IMR-90 (cell line): Measurements from ENCODE around the gene PLEKHD1. TPM values are rescaled to one million over a fixed set of nuclear protein-coding genes. Genes with fewer than 3 reads are reported as not detected.

Experiments used
- ATAC-seq: fragments of 200-7000 bp; cut with Tn5 transposase; 2 replicates; pipeline ENCODE4 v1.9.1; 2020; ENCODE audit warnings: low read depth, mild to moderate bottlenecking, moderate library complexity
- BruUV-seq: library from RNA; stranded (reverse); fragments of 400-500 nt; replicated peaks from 2 replicates; lab custom pipeline; 2021; lab: Mats Ljungman, UMichigan
- CTCF ChIA-PET: fragments of 300-600 bp; formaldehyde crosslinking; extraction: SDS; loops from one replicate; lab custom pipeline; 2021; ENCODE audit warnings: antibody characterized with exemption; lab: Yijun Ruan, JAX
- POLR2A ChIA-PET: fragments of 300-600 bp; sonication (Branson Sonifier 250); formaldehyde crosslinking; loops from one replicate; lab custom pipeline; 2022; ENCODE audit warnings: antibody characterized with exemption; ENCODE audit not compliant: unreplicated experiment; lab: Charles Lee
- DNase-seq: peaks from one replicate; pipeline ENCODE4 v3.0.0; 2013
- H2AFZ ChIP-seq: replicated peaks from 2 replicates; pipeline ENCODE3; 2013; ENCODE audit warnings: low read length, mild to moderate bottlenecking; ENCODE audit not compliant: poor library complexity
- H2AK5ac ChIP-seq: 2 replicates; pipeline ENCODE4 v1.6.1; 2013; ENCODE audit warnings: low read depth, low read length, inconsistent platforms
- H2AK9ac ChIP-seq: replicated peaks from 2 replicates; pipeline ENCODE3; 2013; ENCODE audit warnings: mild to moderate bottlenecking, low read depth, low read length, moderate library complexity; ENCODE audit not compliant: poor library complexity
- H2BK120ac ChIP-seq: 2 replicates; pipeline ENCODE4 v1.6.1; 2013; ENCODE audit warnings: low read depth, low read length, inconsistent platforms
- H2BK15ac ChIP-seq: 3 replicates; pipeline ENCODE4 v1.6.1; 2013; ENCODE audit warnings: low read depth, low read length, inconsistent platforms
- H2BK20ac ChIP-seq: 2 replicates; pipeline ENCODE4 v1.6.1; 2013; ENCODE audit warnings: low read depth, mild to moderate bottlenecking, inconsistent platforms, low read length, moderate library complexity
- H2BK5ac ChIP-seq: 2 replicates; pipeline ENCODE4 v1.6.1; 2013; ENCODE audit warnings: mild to moderate bottlenecking, low read depth, low read length, inconsistent platforms; ENCODE audit not compliant: poor library complexity, severe bottlenecking
- H3K14ac ChIP-seq: replicated peaks from 2 replicates; pipeline ENCODE4 v1.6.1; 2013; ENCODE audit warnings: low read depth, low read length, inconsistent platforms
- H3K18ac ChIP-seq: 2 replicates; pipeline ENCODE4 v1.6.1; 2013; ENCODE audit warnings: low read depth, low read length, control low read depth
- H3K23ac ChIP-seq: 2 replicates; pipeline ENCODE4 v1.6.1; 2013; ENCODE audit warnings: low read depth, low read length, inconsistent platforms
- H3K27ac ChIP-seq: 2 replicates; pipeline ENCODE4 v1.5.1; 2013; ENCODE audit warnings: mild to moderate bottlenecking, control low read depth, low read length; ENCODE audit not compliant: insufficient read depth
- H3K27me3 ChIP-seq: 2 replicates; pipeline ENCODE4 v1.6.1; 2013; ENCODE audit warnings: low read length; ENCODE audit not compliant: control insufficient read depth, insufficient read depth
- H3K36me3 ChIP-seq: 2 replicates; pipeline ENCODE4 v1.6.1; 2013; ENCODE audit warnings: low read length, mixed read lengths; ENCODE audit not compliant: control insufficient read depth, insufficient read depth
- H3K4ac ChIP-seq: 2 replicates; pipeline ENCODE4 v1.6.1; 2013; ENCODE audit warnings: low read depth, low read length, inconsistent platforms
- H3K4me1 ChIP-seq: 2 replicates; pipeline ENCODE4 v1.6.1; 2013; ENCODE audit warnings: low read length, mixed read lengths; ENCODE audit not compliant: control insufficient read depth, insufficient read depth
- H3K4me2 ChIP-seq: 2 replicates; pipeline ENCODE4 v1.6.1; 2013; ENCODE audit warnings: low read depth, mild to moderate bottlenecking, control low read depth, low read length, moderate library complexity
- H3K4me3 ChIP-seq: 2 replicates; pipeline ENCODE4 v1.5.1; 2013; ENCODE audit warnings: low read depth, mild to moderate bottlenecking, control low read depth, low read length, moderate library complexity; ENCODE audit not compliant: insufficient read depth
- H3K56ac ChIP-seq: 2 replicates; pipeline ENCODE4 v1.6.1; 2013; ENCODE audit warnings: low read length, inconsistent platforms; ENCODE audit not compliant: insufficient read depth; ENCODE audit errors: extremely low read depth
- H3K79me1 ChIP-seq, 2 experiments: 2 replicates each; pipeline ENCODE4 v1.6.1; 2013; ENCODE audit warnings: low read length in 2 of 2, inconsistent platforms in 1 of 2, low read depth in 1 of 2
- H3K9ac ChIP-seq: 2 replicates; pipeline ENCODE4 v1.6.1; 2013; ENCODE audit warnings: low read depth, low read length, control low read depth
- H3K9me1 ChIP-seq: 2 replicates; pipeline ENCODE4 v1.6.1; 2013; ENCODE audit warnings: low read length, inconsistent platforms; ENCODE audit not compliant: insufficient read depth
- H3K9me3 ChIP-seq: 2 replicates; pipeline ENCODE4 v1.6.1; 2013; ENCODE audit warnings: low read length; ENCODE audit not compliant: control insufficient read depth, insufficient read depth
- H4K20me1 ChIP-seq: 2 replicates; pipeline ENCODE4 v1.6.1; 2013; ENCODE audit warnings: low read length, inconsistent platforms; ENCODE audit not compliant: insufficient read depth
- H4K5ac ChIP-seq: 2 replicates; pipeline ENCODE4 v1.6.1; 2013; ENCODE audit warnings: mild to moderate bottlenecking, low read depth, low read length, control low read depth
- H4K8ac ChIP-seq, 2 experiments: 2 replicates each; pipeline ENCODE4 v1.6.1; 2013; ENCODE audit warnings: low read depth in 2 of 2, low read length in 2 of 2, control low read depth in 1 of 2, inconsistent platforms in 1 of 2
- H4K91ac ChIP-seq: 2 replicates; pipeline ENCODE4 v1.6.1; 2013; ENCODE audit warnings: low read depth, low read length, inconsistent platforms; ENCODE audit not compliant: insufficient read depth
- BHLHE40 ChIP-seq: fragments of 150-350 bp; IDR thresholded peaks from 2 replicates; pipeline ENCODE4 v1.6.1; 2016; ENCODE audit warnings: mild to moderate bottlenecking, low read depth, low read length
- CEBPB ChIP-seq: IDR thresholded peaks from 2 replicates; pipeline ENCODE4 v1.6.1; 2012; ENCODE audit warnings: low read depth, low read length, improper control_type of control experiment
- MAZ ChIP-seq: IDR thresholded peaks from 2 replicates; pipeline ENCODE4 v1.6.1; 2012; ENCODE audit warnings: low read depth, mild to moderate bottlenecking, low read length, improper control_type of control experiment, moderate library complexity, borderline replicate concordance
- MXI1 ChIP-seq: IDR thresholded peaks from 2 replicates; pipeline ENCODE4 v1.6.1; 2012; ENCODE audit warnings: low read depth, mild to moderate bottlenecking, low read length, moderate library complexity, borderline replicate concordance
- NFE2L2 ChIP-seq: fragments of 150-350 bp; IDR thresholded peaks from 2 replicates; pipeline ENCODE4 v1.6.1; 2016; ENCODE audit warnings: low read depth, mild to moderate bottlenecking, low read length
- RFX5 ChIP-seq: IDR thresholded peaks from 2 replicates; pipeline ENCODE4 v1.8.0; 2012; ENCODE audit warnings: low read depth, mild to moderate bottlenecking, low read length, moderate library complexity
- SMC3 ChIP-seq: fragments of 150-350 bp; IDR thresholded peaks from 2 replicates; pipeline ENCODE4 v1.6.1; 2016; ENCODE audit warnings: low read depth, mild to moderate bottlenecking, antibody characterized with exemption, low read length, moderate library complexity
- WGBS, 2 experiments: methylation state at CpG; one replicate each; pipeline versions ENCODE4 v1.1.5 to v1.1.7; 2013; ENCODE audit warnings: missing lambda C conversion rate in 2 of 2; ENCODE audit not compliant: insufficient read length in 1 of 2; ENCODE audit errors: extremely low coverage in 2 of 2; 5-methylcytosine and 5-hydroxymethylcytosine counted together
- dilution Hi-C: fragments of 300-500 bp; cut with HindIII; formaldehyde crosslinking; loops from one replicate; pipeline ENCODE4 v1.14.3; 2018; ENCODE audit warnings: low sequenced_read_pairs; ENCODE audit not compliant: unreplicated experiment
- in situ Hi-C: fragments of 300-500 bp; cut with MboI; formaldehyde crosslinking; loops from 3 replicates; pipeline ENCODE4 v1.14.3; 2019; ENCODE audit warnings: low sequenced_read_pairs, inconsistent platforms, mixed read lengths
- intact Hi-C: fragments of 100-400 bp; cut with micrococcal nuclease; formaldehyde crosslinking; loops from 2 replicates; pipeline ENCODE4 v1.10.0; 2022
- polyA plus RNA-seq, 3 experiments: library from polyadenylated mRNA; depleted of rRNA; stranded (reverse); fragments of >200 nt; gene quantifications; 2 replicates each; pipeline ENCODE4 v1.2.3, GENCODE V29; 2012; ENCODE audit warnings: low replicate concordance in 1 of 3
- total RNA-seq: library from RNA; depleted of rRNA; stranded (reverse); fragments of >200 nt; gene quantifications from 2 replicates; pipeline ENCODE4 v1.2.3, GENCODE V29; 2012
- TF ChIP-seq, protein P1 (sequence below): fragments of 150-350 bp; IDR thresholded peaks from 2 replicates; pipeline ENCODE4 v1.6.1; 2016; ENCODE audit warnings: low read depth, mild to moderate bottlenecking, low read length, moderate library complexity, borderline replicate concordance
- TF ChIP-seq, protein P2 (sequence below): conservative IDR thresholded peaks from 2 replicates; pipeline ENCODE4 v1.5.1; 2012; ENCODE audit warnings: mild to moderate bottlenecking, low read depth, low read length, improper control_type of control experiment
- TF ChIP-seq, protein P3 (sequence below): fragments of 150-350 bp; IDR thresholded peaks from 2 replicates; pipeline ENCODE4 v1.6.1; 2017; ENCODE audit warnings: mild to moderate bottlenecking, antibody characterized with exemption, low read length, low read depth

PLEKHD1 gene
- total and polyA plus RNA-seq, 2 of the 4 experiments (the other 2 are of a cell fraction), result under 0.01 TPM; not detected in 1

DNA sequence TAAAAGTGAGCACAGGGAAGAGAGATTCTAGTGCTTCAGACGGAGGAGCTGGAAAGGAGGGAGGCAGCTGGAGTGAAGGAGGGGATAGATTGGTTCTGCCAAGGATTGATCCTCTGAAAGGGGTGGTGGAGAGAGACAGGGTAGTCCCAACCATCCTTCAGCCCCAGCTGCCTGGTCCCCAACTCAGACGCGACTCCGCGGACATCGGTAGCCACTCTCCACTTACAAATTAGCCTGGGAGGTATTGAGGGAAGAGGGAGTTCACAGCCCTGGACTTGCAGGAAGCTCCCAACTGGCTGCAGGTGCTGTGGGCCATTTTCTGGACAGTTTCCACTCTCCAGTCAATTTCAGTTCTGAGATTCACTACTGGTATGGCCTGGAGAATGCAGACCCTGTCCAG lies 1.2 kb downstream of the PLEKHD1 start:
- TF ChIP-seq MAZ (no peak), RFX5 (no peak), CEBPB (no peak), MXI1 (no peak), BHLHE40 (no peak), SMC3 (no peak), NFE2L2 (no peak)
- TF ChIP-seq, protein P1, sequence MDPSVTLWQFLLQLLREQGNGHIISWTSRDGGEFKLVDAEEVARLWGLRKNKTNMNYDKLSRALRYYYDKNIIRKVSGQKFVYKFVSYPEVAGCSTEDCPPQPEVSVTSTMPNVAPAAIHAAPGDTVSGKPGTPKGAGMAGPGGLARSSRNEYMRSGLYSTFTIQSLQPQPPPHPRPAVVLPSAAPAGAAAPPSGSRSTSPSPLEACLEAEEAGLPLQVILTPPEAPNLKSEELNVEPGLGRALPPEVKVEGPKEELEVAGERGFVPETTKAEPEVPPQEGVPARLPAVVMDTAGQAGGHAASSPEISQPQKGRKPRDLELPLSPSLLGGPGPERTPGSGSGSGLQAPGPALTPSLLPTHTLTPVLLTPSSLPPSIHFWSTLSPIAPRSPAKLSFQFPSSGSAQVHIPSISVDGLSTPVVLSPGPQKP, result no peak
- TF ChIP-seq, protein P2, sequence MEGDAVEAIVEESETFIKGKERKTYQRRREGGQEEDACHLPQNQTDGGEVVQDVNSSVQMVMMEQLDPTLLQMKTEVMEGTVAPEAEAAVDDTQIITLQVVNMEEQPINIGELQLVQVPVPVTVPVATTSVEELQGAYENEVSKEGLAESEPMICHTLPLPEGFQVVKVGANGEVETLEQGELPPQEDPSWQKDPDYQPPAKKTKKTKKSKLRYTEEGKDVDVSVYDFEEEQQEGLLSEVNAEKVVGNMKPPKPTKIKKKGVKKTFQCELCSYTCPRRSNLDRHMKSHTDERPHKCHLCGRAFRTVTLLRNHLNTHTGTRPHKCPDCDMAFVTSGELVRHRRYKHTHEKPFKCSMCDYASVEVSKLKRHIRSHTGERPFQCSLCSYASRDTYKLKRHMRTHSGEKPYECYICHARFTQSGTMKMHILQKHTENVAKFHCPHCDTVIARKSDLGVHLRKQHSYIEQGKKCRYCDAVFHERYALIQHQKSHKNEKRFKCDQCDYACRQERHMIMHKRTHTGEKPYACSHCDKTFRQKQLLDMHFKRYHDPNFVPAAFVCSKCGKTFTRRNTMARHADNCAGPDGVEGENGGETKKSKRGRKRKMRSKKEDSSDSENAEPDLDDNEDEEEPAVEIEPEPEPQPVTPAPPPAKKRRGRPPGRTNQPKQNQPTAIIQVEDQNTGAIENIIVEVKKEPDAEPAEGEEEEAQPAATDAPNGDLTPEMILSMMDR, result no peak
- TF ChIP-seq, protein P3, sequence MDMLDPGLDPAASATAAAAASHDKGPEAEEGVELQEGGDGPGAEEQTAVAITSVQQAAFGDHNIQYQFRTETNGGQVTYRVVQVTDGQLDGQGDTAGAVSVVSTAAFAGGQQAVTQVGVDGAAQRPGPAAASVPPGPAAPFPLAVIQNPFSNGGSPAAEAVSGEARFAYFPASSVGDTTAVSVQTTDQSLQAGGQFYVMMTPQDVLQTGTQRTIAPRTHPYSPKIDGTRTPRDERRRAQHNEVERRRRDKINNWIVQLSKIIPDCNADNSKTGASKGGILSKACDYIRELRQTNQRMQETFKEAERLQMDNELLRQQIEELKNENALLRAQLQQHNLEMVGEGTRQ, result no peak
- no peak for DNase-seq
- Histone ChIP-seq H3K9ac (no peak overlapping the region), H3K4me3 (no peak overlapping the region), H2AK9ac (no peak overlapping the region), H2BK15ac (no peak overlapping the region), H3K4me1 (peaks cover 3% of the 10 kb centered on the region; the same call in 1 of the 2 replicates), H2BK5ac (no peak overlapping the region), H3K14ac (no peak overlapping the region), H3K27me3 (peaks cover 82% of the 10 kb centered on the region), H4K91ac (no peak overlapping the region), H2BK20ac (no peak overlapping the region), H3K18ac (no peak overlapping the region), H2BK120ac (no peak overlapping the region), H3K4me2 (no peak overlapping the region), H2AFZ (no peak overlapping the region), H4K8ac (no peak overlapping the region), H3K56ac (no peak overlapping the region), H3K79me1 (no peaks in the 10 kb centered on the region), H3K4ac (no peak overlapping the region), H3K9me3 (no peaks in the 10 kb centered on the region), H3K9me1 (no peaks in the 10 kb centered on the region), H4K20me1 (no peaks in the 10 kb centered on the region), H3K36me3 (no peaks in the 10 kb centered on the region), H3K27ac (no peak overlapping the region), H3K23ac (no peak overlapping the region), H4K5ac (no peak overlapping the region), H2AK5ac (no peak overlapping the region)
- no CpG with 5 or more reads among the region's 6 CpGs for WGBS, 2 experiments
- no peak for ATAC-seq
- in situ Hi-C loops (no loop called here), dilution Hi-C loops (no loop called here), intact Hi-C loops (no loop called here)
- ChIA-PET CTCF (no interaction called here), POLR2A (no interaction called here)
- no TSS peak for BruUV-seq
